ENCODE measurements around the gene A1BG.
"Not testable (repeated sequence)": the region's sequence is repeated elsewhere in the genome, so short reads cannot be mapped to it uniquely, and the experiment has no call there.

The A1BG gene

GRCh38 chr19:58356766-58357480, 3.6 kb upstream of the A1BG start:
- no peak for DNase-seq

DNA sequence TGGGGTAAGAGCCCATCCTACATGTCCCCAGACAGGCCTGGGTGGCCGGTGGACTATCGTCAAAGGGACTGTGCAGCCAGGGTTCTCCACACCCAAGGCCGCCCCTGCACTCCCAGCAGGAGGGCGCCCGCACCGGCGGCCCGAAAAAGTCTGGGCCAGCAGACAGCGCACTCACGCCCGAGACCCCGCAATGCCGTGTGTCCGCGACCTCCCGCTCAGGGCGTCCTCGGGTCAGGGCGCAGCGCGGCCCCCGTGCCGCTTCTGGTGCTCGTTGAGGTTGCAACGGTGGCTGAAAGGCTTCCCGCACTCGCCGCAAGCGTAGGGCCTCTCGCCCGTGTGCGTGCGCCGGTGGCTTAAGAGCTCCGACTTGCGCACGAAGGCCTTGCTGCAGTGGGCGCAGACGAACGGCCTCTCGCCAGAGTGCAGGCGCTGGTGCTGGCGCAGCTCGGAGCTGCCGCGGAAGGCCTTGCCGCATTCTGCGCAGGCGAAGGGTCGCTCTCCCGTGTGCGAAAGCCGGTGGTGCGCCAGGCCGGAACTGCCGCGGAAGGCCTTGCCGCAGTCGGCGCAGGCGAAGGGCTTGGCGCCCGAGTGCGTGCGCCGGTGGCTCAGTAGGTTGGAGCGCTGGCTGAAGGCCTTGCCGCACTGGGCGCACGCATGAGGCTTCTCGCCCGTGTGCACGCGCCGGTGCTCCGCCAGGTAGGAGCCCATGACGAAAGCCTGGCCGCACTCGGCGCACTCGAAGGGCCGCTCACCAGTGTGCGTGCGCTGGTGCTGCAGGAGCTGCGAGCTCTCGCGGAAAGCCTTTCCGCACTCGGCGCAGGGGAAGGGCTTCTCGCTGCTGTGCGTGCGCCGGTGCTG, 2.8 kb upstream of the A1BG start:
- DNase-seq: no peak

GRCh38 chr19:58355215-58355796, 2.0 kb upstream of the A1BG start:
- no peak for DNase-seq

GRCh38 chr19:58354478-58355030, 1.3 kb upstream of the A1BG start:
- DNase-seq: no peak

GRCh38 chr19:58353717-58354477, 605 bp upstream of the A1BG start:
- DNase-seq: no peak

DNA sequence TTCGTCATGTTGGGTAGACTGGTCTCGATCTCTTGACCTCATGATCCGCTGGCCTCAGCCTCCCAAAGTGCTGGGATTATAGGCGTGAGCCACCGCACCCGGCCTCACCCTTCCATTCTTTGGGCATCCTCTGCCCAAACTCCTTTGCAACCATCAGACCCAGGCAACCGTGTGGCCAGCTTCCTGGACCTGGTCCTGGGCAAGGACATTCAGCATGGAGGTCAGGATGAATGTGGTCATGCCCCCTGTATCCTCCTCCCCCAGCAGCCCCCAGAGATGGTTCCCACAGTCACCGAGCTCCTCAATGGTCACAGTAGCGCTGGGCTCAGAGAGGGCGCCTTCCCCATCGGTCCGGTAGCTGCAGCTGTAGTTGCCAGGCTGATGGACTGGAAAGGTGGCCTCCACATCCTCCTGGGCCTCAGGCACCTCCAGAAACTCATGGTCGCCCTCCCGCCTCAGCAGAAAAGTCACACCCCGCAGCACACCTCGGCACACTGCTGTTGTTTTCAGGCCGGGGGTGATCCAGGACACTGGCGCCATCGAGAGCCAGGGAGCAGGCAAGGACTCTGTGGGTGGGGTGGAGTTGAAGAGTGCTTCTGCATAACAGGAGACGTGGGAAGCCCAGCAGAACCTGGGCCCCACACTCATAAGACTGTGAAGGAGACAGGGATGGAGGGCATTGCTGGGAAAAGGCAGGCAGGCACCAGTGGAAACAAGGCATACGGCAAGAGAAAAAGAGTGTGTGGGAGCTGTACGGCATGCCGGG, 1.1 kb downstream of the A1BG start:
- no peak for DNase-seq

DNA sequence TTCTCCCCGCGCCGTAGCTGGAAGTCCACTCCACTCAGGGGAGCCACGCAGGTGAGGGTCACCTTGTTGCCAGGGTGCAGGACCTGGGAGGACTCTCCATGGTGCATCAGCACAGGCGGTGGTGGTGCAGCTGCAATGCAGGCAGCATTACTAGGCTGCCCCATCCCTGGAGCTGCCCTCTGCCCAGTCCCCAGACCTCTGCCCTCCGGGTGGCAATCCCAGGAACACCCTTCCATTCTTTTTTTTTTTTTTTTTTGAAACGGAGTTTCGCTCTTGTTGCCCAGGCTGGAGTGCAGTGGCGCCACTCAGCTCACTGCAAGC, 1.8 kb downstream of the A1BG start:
- DNase-seq: no peak

DNA sequence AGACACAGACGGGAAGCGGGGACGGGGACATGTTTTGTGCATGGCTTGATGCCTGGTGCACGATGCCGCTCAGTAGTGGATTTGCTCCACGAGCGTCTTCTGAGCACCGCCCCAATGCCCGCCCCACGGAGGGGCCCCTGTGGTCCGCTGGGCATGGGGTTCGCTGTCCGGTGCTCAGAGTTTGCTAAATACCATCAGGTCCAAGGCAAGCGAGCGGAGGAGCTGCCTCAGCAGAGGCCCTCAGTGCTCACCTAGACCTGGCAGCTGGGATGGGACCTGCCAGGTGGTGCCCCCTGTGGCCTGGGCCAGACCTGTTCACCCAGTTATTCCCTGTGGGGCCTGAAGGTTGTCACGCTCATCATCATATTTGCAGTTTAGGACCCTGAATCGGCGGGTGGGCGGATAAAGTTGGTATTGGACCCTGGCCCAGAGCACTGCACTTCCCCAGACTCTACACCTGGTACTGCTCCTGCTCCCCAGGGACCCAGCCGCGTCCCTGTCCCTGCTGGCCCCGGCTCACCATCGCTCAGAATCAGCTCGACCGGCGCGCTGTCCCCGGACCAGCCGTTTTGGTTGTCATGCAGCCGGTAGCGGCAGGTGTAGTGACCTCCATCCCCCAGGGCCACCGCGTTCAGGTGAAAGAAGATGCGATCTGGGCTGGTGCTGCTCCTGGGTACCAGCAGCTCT, 2.3 kb downstream of the A1BG start:
- no peak for DNase-seq

GRCh38 chr19:58350001-58350861, 3.1 kb downstream of the A1BG start:
- no peak for DNase-seq

DNA sequence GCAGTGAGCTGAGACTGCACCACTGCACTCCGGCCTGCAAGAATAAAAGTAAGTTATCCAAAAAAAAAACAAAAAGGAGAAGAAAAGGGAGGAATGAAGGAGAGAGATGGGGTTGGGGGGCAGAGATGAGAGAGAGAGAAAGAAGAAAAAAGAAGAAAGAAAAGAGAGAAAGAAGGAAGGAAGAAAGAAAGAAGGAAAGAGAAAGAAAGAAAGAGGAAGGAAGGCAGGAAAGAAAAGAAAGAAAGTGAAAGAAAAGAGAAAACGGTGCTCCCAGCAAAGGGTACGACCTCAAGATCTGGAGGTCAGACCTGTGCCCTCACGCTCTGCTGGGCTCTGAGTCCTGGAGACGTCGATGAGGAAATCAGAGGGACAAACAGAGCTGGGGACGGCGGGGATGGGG, 3.7 kb downstream of the A1BG start:
- DNase-seq: no peak

DNA sequence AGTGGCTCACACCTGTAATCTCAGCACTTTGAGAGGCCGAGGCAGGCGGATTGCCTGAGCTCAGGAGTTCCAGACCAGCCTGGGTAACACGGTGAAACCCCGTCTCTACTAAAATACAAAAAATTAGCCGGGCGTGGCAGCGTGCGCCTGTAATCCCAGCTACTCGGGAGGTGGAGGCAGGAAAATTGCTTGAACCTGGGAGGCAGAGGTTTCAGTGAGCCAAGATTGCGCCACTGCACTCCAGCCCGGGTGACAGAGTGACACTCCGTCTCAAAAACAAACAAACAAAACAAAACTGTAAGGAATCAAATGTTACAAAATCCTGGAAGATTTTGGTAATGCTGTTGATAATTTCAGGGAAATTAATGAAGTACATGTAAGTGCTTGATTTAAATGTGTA, 5.2 kb downstream of the A1BG start:
- not testable (repeated sequence) for DNase-seq

- no peak for DNase-seq
These were observed 6.0 kb downstream of the A1BG start for GRCh38 chr19:58346961-58347929.

- no peak for DNase-seq
These were observed 7.7 kb downstream of the A1BG start for GRCh38 chr19:58345558-58345957.

- DNase-seq: no peak
These were observed 14.3 kb downstream of the A1BG start for GRCh38 chr19:58338825-58339558.

DNA sequence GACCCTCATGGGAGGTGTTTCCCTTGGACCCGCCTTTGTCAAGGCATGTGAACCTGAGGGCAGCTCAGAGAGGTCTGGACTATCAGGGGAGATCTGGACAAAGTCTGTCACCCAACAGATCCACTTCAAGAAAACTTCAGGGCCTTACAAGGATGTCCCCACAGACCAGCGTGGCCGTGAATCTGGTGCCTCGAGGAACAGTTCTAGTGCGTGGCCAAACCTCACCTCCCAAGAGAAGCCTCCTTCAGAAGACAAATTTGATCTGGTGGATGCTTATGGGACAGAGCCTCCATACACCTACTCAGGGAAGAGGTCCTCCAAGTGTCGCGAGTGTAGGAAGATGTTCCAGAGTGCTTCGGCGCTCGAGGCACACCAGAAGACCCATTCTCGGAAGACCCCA, 15.0 kb downstream of the A1BG start:
- no peak for DNase-seq

DNA sequence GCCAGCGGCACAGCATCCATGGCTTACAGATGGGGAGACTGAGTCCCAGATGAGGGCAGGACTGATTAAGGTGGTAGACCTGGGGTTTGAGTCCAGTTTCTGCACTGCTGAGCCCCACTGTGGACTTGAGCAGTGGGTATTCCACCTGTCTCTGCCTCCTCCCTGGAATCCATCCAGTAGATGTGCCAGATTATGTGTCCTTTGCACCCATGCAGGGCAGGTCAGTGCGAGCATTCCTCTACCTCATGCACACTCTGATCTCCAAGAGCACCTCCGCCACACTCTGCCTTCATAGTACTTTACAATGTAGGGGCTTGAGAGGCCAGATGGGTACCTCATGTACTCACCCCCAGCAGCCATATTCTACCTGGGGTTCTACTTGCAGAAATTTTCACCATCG, 16.5 kb downstream of the A1BG start:
- no peak for DNase-seq

GRCh38 chr19:58336216-58336615, 17.1 kb downstream of the A1BG start:
- DNase-seq: no peak

GRCh38 chr19:58335630-58336029, 17.7 kb downstream of the A1BG start:
- DNase-seq: no peak

Data from NCI-H1417 treated with DMSO at 0.1 percent for 48 hours (cell line).